Karpas-422 (cell line): ENCODE data around the gene MED26. TPM values are rescaled to one million over a fixed set of nuclear protein-coding genes. Genes with fewer than 3 reads are reported as not detected.

Experiments
- DNase-seq: peaks from one replicate; pipeline ENCODE4 v3.0.0-alpha.2; 2015
- H2AFZ ChIP-seq: fragments of 200-600 bp; sonication (generic); 2 replicates; pipeline ENCODE4 v1.6.1; 2014; ENCODE audit warnings: antibody characterized with exemption, low read length, mixed read lengths
- H3K27ac ChIP-seq: fragments of 200-600 bp; sonication (generic); 2 replicates; pipeline ENCODE4 v1.5.1; 2014; ENCODE audit warnings: mild to moderate bottlenecking, low read length, moderate library complexity
- H3K27me3 ChIP-seq: fragments of 200-600 bp; sonication (generic); 2 replicates; pipeline ENCODE4 v1.6.1; 2014; ENCODE audit warnings: low read length, mixed read lengths
- H3K36me3 ChIP-seq: fragments of 200-600 bp; sonication (generic); 2 replicates; pipeline ENCODE4 v1.6.1; 2014; ENCODE audit warnings: low read length, mixed read lengths; ENCODE audit not compliant: insufficient read depth
- H3K4me1 ChIP-seq: fragments of 200-600 bp; sonication (generic); 2 replicates; pipeline ENCODE4 v1.6.1; 2014; ENCODE audit warnings: mild to moderate bottlenecking, low read length, mixed read lengths
- H3K4me2 ChIP-seq: fragments of 200-600 bp; sonication (generic); 2 replicates; pipeline ENCODE4 v1.6.1; 2014; ENCODE audit warnings: low read length, low read depth, mild to moderate bottlenecking; ENCODE audit not compliant: poor library complexity, severe bottlenecking
- H3K4me3 ChIP-seq: fragments of 200-600 bp; sonication (generic); 2 replicates; pipeline ENCODE4 v1.5.1; 2014; ENCODE audit warnings: mild to moderate bottlenecking, antibody characterized with exemption, low read length, mixed read lengths
- H3K79me2 ChIP-seq: fragments of 200-600 bp; sonication (generic); 2 replicates; pipeline ENCODE4 v1.6.1; 2014; ENCODE audit warnings: mild to moderate bottlenecking, low read length, mixed read lengths
- H3K9ac ChIP-seq: fragments of 200-600 bp; sonication (generic); 2 replicates; pipeline ENCODE4 v1.6.0; 2014; ENCODE audit warnings: low read length
- H3K9me2 ChIP-seq: fragments of 200-600 bp; sonication (generic), shearing (Covaris generic); replicated peaks from 2 replicates; pipeline ENCODE4 v1.6.0; 2014; ENCODE audit warnings: mild to moderate bottlenecking, low read length, moderate library complexity; ENCODE audit not compliant: insufficient read depth
- H3K9me3 ChIP-seq: fragments of 300-700, 200-600 bp; sonication (generic); 2 replicates; pipeline ENCODE4 v1.6.1; 2014; ENCODE audit warnings: low read length, mixed read lengths
- H4K20me1 ChIP-seq: fragments of 200-600 bp; sonication (generic); 2 replicates; pipeline ENCODE4 v1.6.1; 2014; ENCODE audit warnings: mild to moderate bottlenecking, antibody characterized with exemption, low read length, low read depth; ENCODE audit not compliant: insufficient read depth
- total RNA-seq: library from RNA; depleted of rRNA; stranded (reverse); fragments of >200 nt; shearing (Covaris generic); gene quantifications from 2 replicates; pipeline ENCODE4 v1.2.3, GENCODE V29; 2014; ENCODE audit warnings: low replicate concordance

The MED26 gene
- total RNA-seq, 1 experiment from 2014 or later = 15.0 TPM

DNA sequence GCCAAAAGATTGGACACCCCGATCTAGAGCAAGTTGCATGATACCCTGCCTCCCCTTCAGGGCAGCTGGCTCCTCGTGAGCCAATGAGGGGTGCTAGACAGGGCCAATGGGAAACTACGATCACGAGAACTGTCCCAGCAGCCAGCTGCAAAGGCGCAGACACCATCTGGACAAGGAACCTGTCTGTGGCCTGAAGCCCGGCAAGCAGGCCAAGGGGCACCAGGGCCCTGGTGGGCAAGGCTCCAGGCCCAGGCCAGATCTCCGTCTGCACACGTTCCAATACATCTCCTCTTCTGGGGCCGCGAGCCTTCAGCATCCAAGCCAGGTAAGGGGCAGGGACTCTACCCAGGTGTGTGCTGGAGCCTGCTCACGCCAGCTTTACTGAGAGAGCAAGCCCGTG, 20.2 kb downstream of the MED26 start:
- Histone ChIP-seq H2AFZ (no peak overlapping the region), H3K4me1 (peaks cover 90% of the 10 kb centered on the region), H3K27ac (peak overlapping the region; percentile 66), H3K9me2 (no peaks in the 10 kb centered on the region), H3K4me2 (peak overlapping the region; percentile 16), H3K36me3 (no peaks in the 10 kb centered on the region), H4K20me1 (peaks cover 77% of the 10 kb centered on the region), H3K9ac (no peak overlapping the region), H3K79me2 (peaks cover 99% of the 10 kb centered on the region), H3K4me3 (no peak overlapping the region), H3K27me3 (no peaks in the 10 kb centered on the region), H3K9me3 (no peaks in the 10 kb centered on the region)
- DNase-seq = no peak

DNA sequence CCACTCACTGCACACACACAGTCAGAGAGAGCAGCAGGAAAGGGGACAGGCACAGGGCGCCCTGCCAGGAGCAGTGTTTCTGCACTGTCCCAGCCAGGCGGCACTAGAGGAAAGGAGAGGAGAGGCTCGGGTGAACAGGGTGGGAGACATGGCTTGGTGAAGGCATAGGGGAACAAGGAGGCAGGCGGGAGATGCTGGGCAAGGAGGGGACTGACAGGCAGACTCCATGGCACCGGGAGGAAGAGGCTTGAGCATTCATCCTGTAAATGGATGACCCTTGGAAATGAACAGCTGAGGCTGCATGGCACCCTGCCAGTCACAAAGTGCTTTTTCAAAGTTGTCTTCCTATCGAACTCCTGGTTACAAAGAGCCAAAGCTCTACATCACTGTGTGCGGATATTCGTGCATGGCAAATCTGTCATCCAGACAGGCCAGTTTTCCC, 22.4 kb downstream of the MED26 start:
- H3K9me3 ChIP-seq = no peaks in the 10 kb centered on the region
- peak overlapping the region; percentile 2; the same call in 1 of the 2 replicates for H3K4me3 ChIP-seq
- H3K4me1 ChIP-seq = peaks cover 77% of the 10 kb centered on the region
- H3K79me2 ChIP-seq = peaks cover 99% of the 10 kb centered on the region
- DNase-seq = no peak
- H3K27ac ChIP-seq = peak overlapping the region; percentile 66
- H3K9me2 ChIP-seq = no peaks in the 10 kb centered on the region
- no peaks in the 10 kb centered on the region for H3K27me3 ChIP-seq
- H3K36me3 ChIP-seq = no peaks in the 10 kb centered on the region
- peak overlapping the region; percentile 48 for H3K9ac ChIP-seq
- H3K4me2 ChIP-seq = peak overlapping the region; percentile 41
- H2AFZ ChIP-seq = no peak overlapping the region
- peaks cover 76% of the 10 kb centered on the region for H4K20me1 ChIP-seq

DNA sequence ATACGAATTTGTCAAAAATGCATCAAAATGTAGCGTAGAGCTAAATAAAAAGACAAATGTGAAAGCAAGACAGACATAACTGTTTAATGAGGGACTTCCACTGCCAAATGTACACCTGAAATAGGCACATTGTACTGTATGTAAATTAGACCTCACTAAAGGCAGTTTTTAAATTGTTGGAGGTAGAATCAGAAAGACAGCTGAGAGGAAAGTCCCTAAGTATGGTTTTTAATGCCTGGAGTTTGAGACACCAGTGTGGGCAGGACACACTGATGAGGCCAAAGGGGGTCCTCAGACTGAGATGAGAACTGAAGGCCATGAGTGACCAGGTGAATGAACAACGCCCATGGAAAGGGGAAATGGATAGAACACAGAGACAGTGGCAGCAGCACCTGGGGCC, 22.9 kb downstream of the MED26 start:
- no peak for DNase-seq
- H3K9ac ChIP-seq = peak overlapping the region; percentile 48
- no peaks in the 10 kb centered on the region for H3K9me3 ChIP-seq
- H3K4me3 ChIP-seq = peak overlapping the region; percentile 2; the same call in 1 of the 2 replicates
- no peaks in the 10 kb centered on the region for H3K36me3 ChIP-seq
- peaks cover 99% of the 10 kb centered on the region for H3K79me2 ChIP-seq
- H3K27me3 ChIP-seq = no peaks in the 10 kb centered on the region
- peak overlapping the region; percentile 41 for H3K4me2 ChIP-seq
- H3K9me2 ChIP-seq = no peaks in the 10 kb centered on the region
- H3K27ac ChIP-seq = peak overlapping the region; percentile 66
- peaks cover 77% of the 10 kb centered on the region for H3K4me1 ChIP-seq
- H4K20me1 ChIP-seq = peaks cover 75% of the 10 kb centered on the region
- no peak overlapping the region for H2AFZ ChIP-seq

DNA sequence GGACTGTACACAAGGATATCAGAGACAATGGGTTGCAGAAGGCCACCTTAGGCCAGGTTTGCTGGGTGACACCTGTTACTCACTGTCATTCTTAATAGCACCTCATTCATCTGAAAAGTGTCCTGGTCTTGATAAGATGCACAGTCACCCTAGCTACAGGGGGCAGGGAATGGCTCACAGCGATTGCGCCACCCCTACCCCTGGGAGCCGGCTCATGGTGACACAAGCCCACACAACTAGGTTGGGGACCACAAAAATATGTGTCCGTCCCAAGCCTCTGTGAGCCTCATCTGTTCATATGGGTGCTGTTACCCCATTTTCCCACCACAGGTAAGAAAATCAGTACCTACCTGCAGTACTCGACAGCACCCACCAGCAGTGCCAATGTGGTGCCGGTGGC, 23.4 kb downstream of the MED26 start:
- Histone ChIP-seq H4K20me1 (peaks cover 77% of the 10 kb centered on the region), H2AFZ (no peak overlapping the region), H3K27ac (peak overlapping the region; percentile 66), H3K4me3 (no peak overlapping the region), H3K4me1 (peaks cover 77% of the 10 kb centered on the region), H3K27me3 (no peaks in the 10 kb centered on the region), H3K9me2 (no peaks in the 10 kb centered on the region), H3K9me3 (no peaks in the 10 kb centered on the region), H3K9ac (no peak overlapping the region), H3K36me3 (no peaks in the 10 kb centered on the region), H3K4me2 (peak overlapping the region; percentile 41), H3K79me2 (peaks cover 99% of the 10 kb centered on the region)
- no peak for DNase-seq

DNA sequence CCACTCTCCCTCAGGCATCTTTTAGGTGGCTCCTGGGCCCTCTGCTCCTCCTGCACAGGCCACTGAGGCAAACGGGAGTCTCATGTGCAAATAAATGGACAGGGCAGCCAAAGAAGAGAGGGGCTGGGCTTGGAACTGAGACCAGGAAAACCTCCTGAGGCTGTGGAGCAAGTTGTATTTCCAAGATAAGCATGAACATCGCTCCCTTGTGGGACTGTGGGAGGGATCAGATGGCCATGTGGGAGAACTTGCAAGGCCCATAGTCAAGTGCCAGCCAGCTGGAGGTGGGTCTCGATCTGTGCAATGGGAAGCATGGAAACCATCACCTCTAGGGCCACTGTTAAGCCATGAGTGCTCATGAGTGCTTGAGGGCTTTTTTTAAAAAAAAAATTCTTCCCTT, 24.9 kb downstream of the MED26 start:
- Histone ChIP-seq H3K4me2 (no peak overlapping the region), H3K4me3 (no peak overlapping the region), H3K4me1 (peaks cover 71% of the 10 kb centered on the region), H3K9me3 (no peaks in the 10 kb centered on the region), H3K36me3 (no peaks in the 10 kb centered on the region), H3K27me3 (no peaks in the 10 kb centered on the region), H4K20me1 (peaks cover 76% of the 10 kb centered on the region), H3K9me2 (no peaks in the 10 kb centered on the region), H3K27ac (0 out of 2 replicates have a peak overlapping the region, but pooled peaks have one; percentile 66), H3K9ac (no peak overlapping the region), H3K79me2 (peaks cover 98% of the 10 kb centered on the region), H2AFZ (no peak overlapping the region)
- DNase-seq = no peak

DNA sequence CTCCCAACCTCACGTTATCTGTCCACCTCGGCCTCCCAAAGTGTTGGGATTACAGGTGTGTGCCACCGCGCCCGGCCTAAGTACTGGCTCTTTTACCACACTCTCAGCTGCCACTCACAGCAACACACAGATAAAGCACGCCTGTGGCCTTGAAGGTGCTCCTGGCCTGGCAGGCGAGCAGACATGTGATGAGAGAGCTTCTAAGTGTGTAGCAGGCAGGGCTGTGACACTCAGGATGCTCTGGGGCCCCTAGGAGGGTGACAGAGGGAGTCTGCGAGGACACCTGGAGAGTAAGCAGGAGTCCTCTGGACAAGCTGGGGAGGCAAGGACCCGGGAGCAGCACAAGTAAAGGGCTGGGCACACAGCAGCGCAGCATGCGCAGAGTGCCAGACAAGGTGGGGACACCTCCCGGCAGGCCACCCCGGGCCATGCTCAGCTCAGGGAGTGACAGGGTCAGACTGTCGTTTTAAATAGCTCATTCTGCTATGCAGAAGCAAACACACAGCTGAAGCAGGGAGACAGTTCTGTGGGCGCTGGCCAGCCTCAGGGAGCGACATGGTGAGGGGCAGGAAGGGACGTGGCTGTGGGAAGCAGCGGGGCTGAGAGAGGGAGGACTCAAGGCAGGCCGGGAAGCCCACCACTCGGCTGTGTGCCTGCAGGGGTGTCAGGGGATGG, 26.5 kb downstream of the MED26 start:
- H4K20me1 ChIP-seq = peaks cover 77% of the 10 kb centered on the region
- DNase-seq = no peak

DNA sequence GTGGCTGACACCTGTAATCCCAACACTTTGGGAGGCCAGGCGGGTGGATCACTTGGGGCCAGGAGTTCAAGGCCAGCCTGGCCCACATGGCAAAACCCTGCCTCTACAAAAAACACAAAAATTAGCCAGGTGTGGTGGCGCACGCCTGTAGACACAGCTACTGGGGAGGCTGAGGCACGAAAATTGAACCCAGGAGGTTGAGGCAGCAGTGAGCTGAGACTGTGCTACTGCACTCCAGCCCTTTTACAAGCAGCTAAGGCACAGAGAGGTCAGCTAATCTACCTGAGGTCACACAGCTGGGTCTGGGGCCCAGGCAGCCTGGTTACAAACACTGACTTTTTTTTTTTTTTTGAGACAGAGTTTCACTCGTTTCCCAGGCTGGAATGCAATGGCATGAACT, 27.2 kb downstream of the MED26 start:
- Histone ChIP-seq H3K79me2 (peaks cover 99% of the 10 kb centered on the region), H3K4me2 (no peak overlapping the region), H3K9me2 (no peaks in the 10 kb centered on the region), H3K27me3 (no peaks in the 10 kb centered on the region), H3K36me3 (no peaks in the 10 kb centered on the region), H3K9me3 (no peaks in the 10 kb centered on the region), H3K27ac (peak overlapping the region; percentile 73), H4K20me1 (peaks cover 81% of the 10 kb centered on the region), H3K4me1 (peaks cover 64% of the 10 kb centered on the region), H3K4me3 (no peak overlapping the region), H2AFZ (no peak overlapping the region), H3K9ac (no peak overlapping the region)
- no peak for DNase-seq

More for the DNA sequence above, 26.5 kb downstream of the MED26 start:
- H3K4me2 ChIP-seq = no peak overlapping the region
- H3K79me2 ChIP-seq = peaks cover 97% of the 10 kb centered on the region
- H2AFZ ChIP-seq = no peak overlapping the region
- H3K4me1 ChIP-seq = peaks cover 64% of the 10 kb centered on the region
- H3K27ac ChIP-seq = no peak overlapping the region
- no peaks in the 10 kb centered on the region for H3K9me2 ChIP-seq
- no peaks in the 10 kb centered on the region for H3K9me3 ChIP-seq
- no peak overlapping the region for H3K9ac ChIP-seq
- H3K36me3 ChIP-seq = no peaks in the 10 kb centered on the region
- H3K27me3 ChIP-seq = no peaks in the 10 kb centered on the region
- no peak overlapping the region for H3K4me3 ChIP-seq

DNA sequence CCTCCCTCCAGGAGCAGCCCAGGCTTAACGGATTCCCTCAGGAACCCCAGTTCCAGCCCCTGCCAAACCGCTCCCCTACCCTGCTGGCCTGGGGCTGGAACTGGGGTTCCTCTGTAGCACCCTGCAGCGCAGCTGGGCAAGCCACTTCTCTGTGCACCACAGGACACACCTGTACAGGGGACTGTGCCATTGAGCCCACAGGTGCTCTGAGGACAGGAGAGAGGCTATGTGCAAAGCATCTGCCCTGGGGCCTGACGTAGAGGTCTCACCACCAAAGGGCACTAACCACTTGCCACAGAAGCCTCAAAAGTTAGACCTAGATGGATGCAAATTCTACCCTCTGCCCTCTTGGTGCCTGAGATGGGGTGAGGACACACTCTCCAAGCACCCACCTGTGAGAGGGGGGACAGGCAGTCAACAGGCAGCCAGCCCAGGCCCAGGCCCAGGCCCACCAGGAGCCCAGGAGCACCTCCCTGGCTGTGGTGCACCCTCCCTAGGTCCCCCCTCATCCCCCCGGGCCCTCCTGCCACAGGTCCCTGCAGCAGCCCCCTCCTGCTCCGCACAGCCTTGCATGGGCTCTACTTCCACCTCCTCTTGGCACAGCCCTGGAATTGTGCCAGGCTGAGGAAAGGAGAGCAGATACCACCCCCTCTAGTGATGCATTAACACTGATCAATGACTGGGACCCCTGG, 28.2 kb downstream of the MED26 start:
- Histone ChIP-seq H3K4me2 (no peak overlapping the region), H4K20me1 (peaks cover 81% of the 10 kb centered on the region), H3K27ac (peak overlapping the region; percentile 73), H3K79me2 (peaks cover 99% of the 10 kb centered on the region), H3K4me1 (peaks cover 64% of the 10 kb centered on the region), H3K9me3 (no peaks in the 10 kb centered on the region), H3K27me3 (no peaks in the 10 kb centered on the region), H2AFZ (no peak overlapping the region), H3K9me2 (no peaks in the 10 kb centered on the region), H3K36me3 (no peaks in the 10 kb centered on the region), H3K9ac (peak overlapping the region; percentile 17; the same call in 1 of the 2 replicates), H3K4me3 (no peak overlapping the region)
- DNase-seq = no peak
